Measurements from ENCODE around the gene ZPBP2.
"Not testable (repeated sequence)": the region's sequence is repeated elsewhere in the genome, so short reads cannot be mapped to it uniquely, and the experiment has no call there.

ZPBP2 gene

GRCh38 chr17:39899215-39899614 lies 31.2 kb downstream of the ZPBP2 start:
- Histone ChIP-seq H3K4me1 (ENCODE audit: control insufficient read depth, insufficient read depth, low read length) (no peaks in the 10 kb centered on the region), H3K4me3 (ENCODE audit: low read length) (no peak overlapping the region), H3K27ac (ENCODE audit: low read depth, low read length) (no peak overlapping the region), H3K36me3 (ENCODE audit: control insufficient read depth, insufficient read depth, low read length) (no peaks in the 10 kb centered on the region), H3K27me3 (ENCODE audit: control insufficient read depth, insufficient read depth, low read length) (no peaks in the 10 kb centered on the region), H3K9ac (ENCODE audit: low read length) (no peak overlapping the region)

- H3K27me3 ChIP-seq (ENCODE audit: control insufficient read depth, insufficient read depth, low read length); H3K27ac ChIP-seq (ENCODE audit: low read depth, low read length); H3K36me3 ChIP-seq (ENCODE audit: control insufficient read depth, insufficient read depth, low read length); H3K9ac ChIP-seq (ENCODE audit: low read length); H3K4me1 ChIP-seq (ENCODE audit: control insufficient read depth, insufficient read depth, low read length); H3K4me3 ChIP-seq (ENCODE audit: low read length): not testable (repeated sequence)
Observed at GRCh38 chr17:39902027-39902426, 34.0 kb downstream of the ZPBP2 start.

- no peak overlapping the region for H3K4me3 ChIP-seq (ENCODE audit: low read length)
- no peak overlapping the region for H3K9ac ChIP-seq (ENCODE audit: low read length)
- H3K4me1 ChIP-seq (ENCODE audit: control insufficient read depth, insufficient read depth, low read length), result no peaks in the 10 kb centered on the region
- no peak overlapping the region for H3K27ac ChIP-seq (ENCODE audit: low read depth, low read length)
- H3K36me3 ChIP-seq (ENCODE audit: control insufficient read depth, insufficient read depth, low read length), result peaks cover 5% of the 10 kb centered on the region
- no peaks in the 10 kb centered on the region for H3K27me3 ChIP-seq (ENCODE audit: control insufficient read depth, insufficient read depth, low read length)
Observed at GRCh38 chr17:39903158-39903884, 35.3 kb downstream of the ZPBP2 start.

GRCh38 chr17:39904990-39905288 lies 36.9 kb downstream of the ZPBP2 start:
- Histone ChIP-seq H3K4me3 (ENCODE audit: low read length) (no peak overlapping the region), H3K9ac (ENCODE audit: low read length) (no peak overlapping the region), H3K27ac (ENCODE audit: low read depth, low read length) (no peak overlapping the region), H3K27me3 (ENCODE audit: control insufficient read depth, insufficient read depth, low read length) (no peaks in the 10 kb centered on the region), H3K36me3 (ENCODE audit: control insufficient read depth, insufficient read depth, low read length) (peaks cover 5% of the 10 kb centered on the region), H3K4me1 (ENCODE audit: control insufficient read depth, insufficient read depth, low read length) (no peaks in the 10 kb centered on the region)

GRCh38 chr17:39908789-39909352 lies 40.9 kb downstream of the ZPBP2 start:
- Histone ChIP-seq H3K36me3 (ENCODE audit: control insufficient read depth, insufficient read depth, low read length) (peaks cover 10% of the 10 kb centered on the region), H3K4me1 (ENCODE audit: control insufficient read depth, insufficient read depth, low read length) (no peaks in the 10 kb centered on the region), H3K4me3 (ENCODE audit: low read length) (no peak overlapping the region), H3K9ac (ENCODE audit: low read length) (no peak overlapping the region), H3K27ac (ENCODE audit: low read depth, low read length) (no peak overlapping the region), H3K27me3 (ENCODE audit: control insufficient read depth, insufficient read depth, low read length) (no peaks in the 10 kb centered on the region)

- Histone ChIP-seq H3K9ac (ENCODE audit: low read length) (no peak overlapping the region), H3K4me3 (ENCODE audit: low read length) (no peak overlapping the region), H3K27ac (ENCODE audit: low read depth, low read length) (no peak overlapping the region), H3K4me1 (ENCODE audit: control insufficient read depth, insufficient read depth, low read length) (no peaks in the 10 kb centered on the region), H3K27me3 (ENCODE audit: control insufficient read depth, insufficient read depth, low read length) (no peaks in the 10 kb centered on the region), H3K36me3 (ENCODE audit: control insufficient read depth, insufficient read depth, low read length) (peaks cover 5% of the 10 kb centered on the region)
Observed at GRCh38 chr17:39913989-39914388, 46.0 kb downstream of the ZPBP2 start.

GRCh38 chr17:39915559-39915958 lies 47.6 kb downstream of the ZPBP2 start:
- H3K36me3 ChIP-seq (ENCODE audit: control insufficient read depth, insufficient read depth, low read length), result peaks cover 14% of the 10 kb centered on the region
- H3K27me3 ChIP-seq (ENCODE audit: control insufficient read depth, insufficient read depth, low read length), result no peaks in the 10 kb centered on the region
- no peak overlapping the region for H3K4me3 ChIP-seq (ENCODE audit: low read length)
- no peak overlapping the region for H3K27ac ChIP-seq (ENCODE audit: low read depth, low read length)
- no peaks in the 10 kb centered on the region for H3K4me1 ChIP-seq (ENCODE audit: control insufficient read depth, insufficient read depth, low read length)
- H3K9ac ChIP-seq (ENCODE audit: low read length), result no peak overlapping the region

- Histone ChIP-seq H3K4me3 (ENCODE audit: low read length) (no peak overlapping the region), H3K9ac (ENCODE audit: low read length) (no peak overlapping the region), H3K36me3 (ENCODE audit: control insufficient read depth, insufficient read depth, low read length) (peaks cover 14% of the 10 kb centered on the region), H3K27me3 (ENCODE audit: control insufficient read depth, insufficient read depth, low read length) (no peaks in the 10 kb centered on the region), H3K4me1 (ENCODE audit: control insufficient read depth, insufficient read depth, low read length) (no peaks in the 10 kb centered on the region), H3K27ac (ENCODE audit: low read depth, low read length) (no peak overlapping the region)
Observed at GRCh38 chr17:39916918-39917317, 48.9 kb downstream of the ZPBP2 start.

GRCh38 chr17:39919087-39919683 lies 51.2 kb downstream of the ZPBP2 start:
- Histone ChIP-seq H3K27me3 (ENCODE audit: control insufficient read depth, insufficient read depth, low read length) (no peaks in the 10 kb centered on the region), H3K9ac (ENCODE audit: low read length) (no peak overlapping the region), H3K36me3 (ENCODE audit: control insufficient read depth, insufficient read depth, low read length) (peaks cover 34% of the 10 kb centered on the region), H3K27ac (ENCODE audit: low read depth, low read length) (no peak overlapping the region), H3K4me3 (ENCODE audit: low read length) (no peak overlapping the region), H3K4me1 (ENCODE audit: control insufficient read depth, insufficient read depth, low read length) (no peaks in the 10 kb centered on the region)

GRCh38 chr17:39920218-39921210 lies 52.5 kb downstream of the ZPBP2 start:
- no peaks in the 10 kb centered on the region for H3K4me1 ChIP-seq (ENCODE audit: control insufficient read depth, insufficient read depth, low read length)
- no peaks in the 10 kb centered on the region for H3K27me3 ChIP-seq (ENCODE audit: control insufficient read depth, insufficient read depth, low read length)
- H3K27ac ChIP-seq (ENCODE audit: low read depth, low read length), result no peak overlapping the region
- H3K9ac ChIP-seq (ENCODE audit: low read length), result no peak overlapping the region
- H3K36me3 ChIP-seq (ENCODE audit: control insufficient read depth, insufficient read depth, low read length), result peaks cover 34% of the 10 kb centered on the region
- H3K4me3 ChIP-seq (ENCODE audit: low read length), result no peak overlapping the region

- Histone ChIP-seq H3K4me1 (ENCODE audit: control insufficient read depth, insufficient read depth, low read length) (peaks cover under 1% of the 10 kb centered on the region), H3K27ac (ENCODE audit: low read depth, low read length) (no peak overlapping the region), H3K4me3 (ENCODE audit: low read length) (no peak overlapping the region), H3K27me3 (ENCODE audit: control insufficient read depth, insufficient read depth, low read length) (no peaks in the 10 kb centered on the region), H3K9ac (ENCODE audit: low read length) (no peak overlapping the region), H3K36me3 (ENCODE audit: control insufficient read depth, insufficient read depth, low read length) (peaks cover 34% of the 10 kb centered on the region)
Observed at GRCh38 chr17:39921323-39921722, 53.3 kb downstream of the ZPBP2 start.

- Histone ChIP-seq H3K4me3 (ENCODE audit: low read length) (no peak overlapping the region), H3K36me3 (ENCODE audit: control insufficient read depth, insufficient read depth, low read length) (peaks cover 34% of the 10 kb centered on the region), H3K4me1 (ENCODE audit: control insufficient read depth, insufficient read depth, low read length) (peaks cover 4% of the 10 kb centered on the region), H3K9ac (ENCODE audit: low read length) (no peak overlapping the region), H3K27ac (ENCODE audit: low read depth, low read length) (no peak overlapping the region), H3K27me3 (ENCODE audit: control insufficient read depth, insufficient read depth, low read length) (no peaks in the 10 kb centered on the region)
Observed at GRCh38 chr17:39922006-39922405, 54.0 kb downstream of the ZPBP2 start.
